NCI-H1092 treated with DMSO at 0.1 percent for 48 hours (cell line): ENCODE measurements around the gene PIK3CG.

Source experiments
- DNase-seq: peaks from one replicate; lab custom pipeline; 2025; lab: John Stamatoyannopoulos, UW

Gene PIK3CG

DNA sequence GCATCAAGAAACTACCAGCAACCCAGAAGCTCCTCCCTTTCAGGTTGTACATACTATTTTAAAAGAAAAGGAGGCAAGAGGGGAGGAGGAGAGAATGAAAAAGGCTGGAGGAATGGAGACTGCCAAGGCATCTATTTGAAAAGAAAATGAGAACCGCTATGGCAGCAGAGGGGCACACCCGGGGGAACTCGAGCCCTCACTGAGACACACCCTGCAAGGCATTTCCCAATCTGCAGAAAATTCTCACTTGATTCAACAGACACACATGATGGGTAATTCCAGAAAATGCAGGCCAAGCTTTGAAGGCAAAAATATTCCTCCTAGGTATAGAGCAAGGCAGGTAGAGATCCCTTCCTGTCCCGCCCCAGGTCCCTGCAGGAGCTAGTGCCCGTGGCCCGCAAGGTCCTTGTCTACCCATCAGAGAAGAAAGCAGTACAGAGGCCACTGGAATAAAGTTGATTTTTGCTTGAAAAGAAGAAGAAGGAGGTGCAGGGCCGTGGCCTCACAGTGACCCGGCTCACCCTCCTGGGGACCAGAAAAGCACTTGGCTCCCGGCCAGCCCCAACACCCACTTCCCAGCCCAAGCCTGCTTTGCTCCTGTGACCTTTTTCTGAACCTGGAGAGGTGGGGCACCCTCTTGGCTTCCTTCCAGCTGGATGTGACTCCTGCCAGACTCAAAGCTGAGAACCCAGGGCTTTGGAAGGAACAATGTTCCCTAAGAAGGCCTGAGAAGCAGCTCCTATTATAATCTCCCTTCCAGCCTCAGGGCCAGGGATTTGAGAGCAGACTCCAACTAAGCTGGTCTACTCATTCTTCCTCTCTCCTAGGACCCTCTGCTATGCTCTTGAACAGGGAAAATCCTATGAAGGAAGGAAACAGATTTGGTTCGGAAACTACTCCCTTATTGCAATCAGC is 6.2 kb upstream of the PIK3CG start:
- DNase-seq, result peak; percentile 18

GRCh38 chr7:106862317-106863089 is 2.6 kb upstream of the PIK3CG start:
- DNase-seq, result no peak

- no peak for DNase-seq
Measured at GRCh38 chr7:106863274-106863997, 1.6 kb upstream of the PIK3CG start.

DNA sequence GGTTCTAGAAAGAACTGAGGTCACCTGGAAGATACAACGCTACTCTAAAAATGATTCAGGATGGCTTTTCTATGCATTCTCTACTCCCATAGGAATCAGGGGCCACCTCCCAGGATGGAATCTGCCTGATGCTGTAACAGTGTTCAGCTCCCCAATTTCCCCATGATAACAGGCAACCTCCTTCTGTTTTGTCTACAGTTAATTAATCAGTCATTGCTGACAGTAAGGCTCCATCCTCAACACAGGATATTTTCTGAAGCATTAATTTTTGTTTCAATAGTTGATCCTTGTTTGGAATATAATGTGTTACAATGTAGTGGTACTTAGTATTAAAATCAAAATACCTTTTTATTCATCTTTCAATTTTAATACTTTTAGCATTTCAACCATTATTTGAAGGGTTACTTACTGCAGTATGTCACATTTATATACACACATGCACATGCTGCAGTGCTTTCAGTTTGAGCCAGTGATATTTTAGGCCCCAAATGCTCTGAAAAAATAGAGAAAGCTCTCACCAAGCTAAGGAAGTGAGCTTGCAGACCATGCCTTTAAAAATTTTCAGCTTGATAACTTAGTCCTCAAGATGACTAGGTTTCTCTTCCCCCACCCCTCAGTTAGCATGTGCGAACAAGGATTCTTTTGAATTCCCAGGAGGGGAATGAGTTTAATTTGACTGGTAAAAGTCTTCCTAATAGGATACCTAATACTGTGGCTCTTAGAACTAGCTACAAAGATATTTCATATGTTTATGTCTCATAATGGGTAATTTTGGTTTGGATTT is 592 bp upstream of the PIK3CG start:
- DNase-seq, result no peak

- no peak for DNase-seq
Measured at GRCh38 chr7:106866298-106867281, 1.5 kb downstream of the PIK3CG start.

- no peak for DNase-seq
Measured at GRCh38 chr7:106867641-106868351, 2.7 kb downstream of the PIK3CG start.

DNA sequence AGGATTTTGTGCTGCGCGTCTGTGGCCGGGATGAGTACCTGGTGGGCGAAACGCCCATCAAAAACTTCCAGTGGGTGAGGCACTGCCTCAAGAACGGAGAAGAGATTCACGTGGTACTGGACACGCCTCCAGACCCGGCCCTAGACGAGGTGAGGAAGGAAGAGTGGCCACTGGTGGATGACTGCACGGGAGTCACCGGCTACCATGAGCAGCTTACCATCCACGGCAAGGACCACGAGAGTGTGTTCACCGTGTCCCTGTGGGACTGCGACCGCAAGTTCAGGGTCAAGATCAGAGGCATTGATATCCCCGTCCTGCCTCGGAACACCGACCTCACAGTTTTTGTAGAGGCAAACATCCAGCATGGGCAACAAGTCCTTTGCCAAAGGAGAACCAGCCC is 3.3 kb downstream of the PIK3CG start:
- no peak for DNase-seq

GRCh38 chr7:106869954-106870353 is 4.9 kb downstream of the PIK3CG start:
- no peak for DNase-seq

GRCh38 chr7:106870528-106870927 is 5.4 kb downstream of the PIK3CG start:
- no peak for DNase-seq

- DNase-seq, result no peak
Measured at GRCh38 chr7:106870983-106871410, 5.9 kb downstream of the PIK3CG start.

DNA sequence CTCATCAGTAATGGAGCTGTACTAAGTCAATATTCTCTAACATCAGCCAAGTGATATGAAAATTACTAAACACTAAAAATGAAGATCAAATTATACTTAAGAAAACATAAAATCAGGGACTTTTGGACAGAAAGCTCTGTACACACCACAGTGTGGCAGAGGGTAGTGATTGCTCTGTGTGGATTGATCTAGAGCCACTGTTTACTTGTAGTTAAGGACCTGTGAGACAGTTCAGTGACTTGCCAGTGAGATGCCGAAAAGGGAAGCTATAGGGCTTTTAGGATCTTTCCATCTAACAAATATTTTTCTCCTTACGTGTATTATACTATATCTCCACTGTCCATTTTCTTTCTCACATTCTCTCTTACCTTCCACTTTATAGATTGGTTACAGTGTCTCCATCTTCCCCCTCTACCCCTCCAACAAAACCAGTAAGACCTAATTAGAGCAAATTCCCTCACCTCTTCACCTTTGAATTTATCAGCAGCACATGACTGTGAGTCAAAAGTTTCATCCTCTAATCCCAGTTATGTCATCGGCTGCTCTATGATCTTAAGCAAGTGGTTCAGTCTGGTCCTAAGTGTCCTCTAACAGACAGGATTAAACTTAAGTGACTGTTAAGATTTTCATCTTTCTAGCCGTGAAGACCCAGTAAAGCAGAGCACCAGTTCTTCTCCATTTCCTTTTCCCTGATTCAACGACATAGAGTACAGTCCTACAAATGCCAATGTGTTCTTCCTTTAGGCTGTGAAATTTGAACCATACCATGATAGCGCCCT is 6.9 kb downstream of the PIK3CG start:
- peak; percentile 6 for DNase-seq

GRCh38 chr7:106872763-106873162 is 7.7 kb downstream of the PIK3CG start:
- no peak for DNase-seq

- no peak for DNase-seq
Measured at GRCh38 chr7:106874076-106874475, 9.0 kb downstream of the PIK3CG start.

DNA sequence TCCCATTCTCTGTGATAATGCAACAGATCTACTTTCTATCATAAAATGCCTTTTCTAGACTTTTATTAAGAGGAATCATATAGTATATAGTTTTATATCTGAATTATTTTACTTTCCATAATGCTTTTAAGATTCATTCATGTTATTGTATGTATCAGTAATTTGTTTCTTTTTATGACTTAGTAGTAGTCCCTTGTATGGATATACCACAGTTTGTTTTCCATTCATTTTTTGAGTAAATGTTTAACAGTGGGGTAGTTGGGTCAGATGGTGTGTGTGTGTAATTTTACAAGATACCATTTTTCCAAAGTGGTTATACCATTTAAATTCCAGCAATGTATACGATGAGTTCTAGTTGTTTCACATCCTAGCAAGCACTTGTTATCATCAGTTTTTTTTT is 10.4 kb downstream of the PIK3CG start:
- DNase-seq, result no peak

GRCh38 chr7:106878748-106879439 is 13.8 kb downstream of the PIK3CG start:
- DNase-seq, result no peak

DNA sequence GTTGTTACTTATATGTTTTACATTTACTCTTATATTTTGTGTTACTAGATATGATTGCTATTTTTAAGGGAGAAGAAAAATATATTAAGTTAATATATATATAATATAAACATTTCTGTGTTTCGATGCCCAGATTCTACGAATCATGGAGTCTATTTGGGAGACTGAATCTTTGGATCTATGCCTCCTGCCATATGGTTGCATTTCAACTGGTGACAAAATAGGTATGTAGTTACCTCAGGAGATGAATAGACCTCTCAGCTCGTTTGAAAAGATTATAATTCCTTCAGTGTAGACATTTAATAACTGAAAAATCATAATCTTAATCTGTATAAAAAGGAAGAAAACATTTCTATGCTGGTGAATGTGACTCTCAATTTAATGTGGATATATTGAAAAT is 16.9 kb downstream of the PIK3CG start:
- no peak for DNase-seq

DNA sequence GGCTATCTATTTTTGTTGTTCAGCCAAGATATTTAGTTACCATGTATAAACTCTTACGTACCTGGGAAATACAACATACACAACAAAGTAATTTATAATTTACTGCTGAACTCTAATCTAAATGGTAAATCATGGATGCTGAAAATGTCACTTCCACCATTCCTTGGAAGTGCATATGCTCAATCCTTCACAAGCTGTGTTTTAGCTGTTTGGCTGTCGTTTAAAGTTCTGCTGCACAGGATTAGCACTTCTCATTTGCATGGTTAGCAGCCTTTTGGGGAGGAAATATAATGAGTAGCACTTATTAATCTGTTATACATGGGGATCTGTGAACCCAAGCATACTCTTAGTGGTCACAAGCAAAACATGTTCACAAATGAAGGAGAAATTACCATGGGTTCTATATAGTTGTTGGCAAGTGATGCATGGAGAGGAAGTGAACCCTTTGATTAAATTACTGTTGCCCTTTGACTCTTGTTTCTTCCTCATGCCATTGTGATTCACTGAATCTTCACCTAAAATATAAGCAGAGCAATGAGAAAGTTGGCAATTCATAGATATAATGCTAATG is 18.5 kb downstream of the PIK3CG start:
- no peak for DNase-seq

DNA sequence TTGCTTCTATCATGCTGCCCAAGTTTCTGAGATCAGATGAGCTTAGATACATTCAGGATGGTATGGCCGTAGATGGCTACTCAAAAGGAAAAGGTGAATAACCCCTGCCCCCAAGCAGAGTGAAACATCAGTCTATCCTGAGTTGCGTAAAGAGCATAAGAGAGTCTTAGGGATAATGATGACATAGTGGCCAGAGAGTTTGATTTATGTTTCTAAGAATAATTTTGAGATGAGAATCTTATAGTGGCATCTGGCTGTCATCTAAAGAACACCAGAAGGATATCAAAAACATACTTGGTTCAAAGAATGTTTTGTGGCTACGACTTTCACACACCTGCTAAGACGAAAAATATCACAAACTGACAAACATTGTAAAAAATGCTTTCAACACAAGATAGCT is 20.6 kb downstream of the PIK3CG start:
- no peak for DNase-seq
